H1 (cell line): ENCODE results near the gene LIX1L. TPM values are rescaled to one million over a fixed set of nuclear protein-coding genes. Genes with fewer than 3 reads are reported as not detected.

Experiments
- ATF3 ChIP-seq: IDR thresholded peaks from 2 replicates; pipeline ENCODE4 v1.6.1; 2011; ENCODE audit warnings: low read depth, mild to moderate bottlenecking, low read length; ENCODE audit not compliant: insufficient read depth
- BRCA1 ChIP-seq: IDR thresholded peaks from 2 replicates; pipeline ENCODE4 v1.6.1; 2012; ENCODE audit warnings: low read depth, low read length, improper control_type of control experiment
- CBX8 ChIP-seq: fragments of 300-800, 300-1000 bp; sonication (generic); IDR thresholded peaks from 2 replicates; pipeline ENCODE4 v1.7.1; 2016; ENCODE audit warnings: low read depth, low read length, borderline replicate concordance
- CHD2 ChIP-seq: IDR thresholded peaks from 2 replicates; pipeline ENCODE4 v1.6.1; 2012; ENCODE audit warnings: low read length, improper control_type of control experiment
- YY1 ChIP-seq: IDR thresholded peaks from 2 replicates; pipeline ENCODE4 v1.6.1; 2011; ENCODE audit warnings: low read depth, mild to moderate bottlenecking, low read length
- polyA plus RNA-seq, 7 experiments: library from polyadenylated mRNA; depleted of rRNA in 3 of 7; stranded (reverse) in 5 of 7; unstranded in 2 of 7; fragments of >200 nt in 5 of 7; fragments of 200-250 nt in 2 of 7; gene quantifications; 1 replicate in 5 of 7; 2 replicates in 1 of 7; 4 replicates in 1 of 7; pipeline versions ENCODE4 v1.2.1 to v1.2.3, GENCODE V29; 2011 to 2013; ENCODE audit warnings: missing spikeins in 2 of 7, mixed read lengths in 2 of 7
- total RNA-seq: library from RNA; stranded (reverse); fragmentation: NEBNext Ultra II Directional; extraction: Animal tissue kit (Norgen Biotek cat#: 25700); gene quantifications from 2 replicates; pipeline ENCODE4 v1.2.1, GENCODE V29; 2021

Gene LIX1L
- total and polyA plus RNA-seq, 2 of the 8 experiments (the other 6 are each of a cell fraction or from before 2014, with no cell fraction given) = 2.9 to 3.7 TPM

- no peak for TF ChIP-seq ATF3
- TF ChIP-seq CHD2 = no peak
- TF ChIP-seq BRCA1 = no peak
- no peak for TF ChIP-seq YY1
- TF ChIP-seq CBX8 = no peak
- TF ChIP-seq, all 59 proteins: peak for 0
Measured at GRCh38 chr1:145993618-145994390, 36.0 kb upstream of the LIX1L start (continued).
